Suprapubic skin (tissue), 4 donors: ENCODE results near the gene EHMT2.
"Not testable (repeated sequence)": the region's sequence is repeated elsewhere in the genome, so short reads cannot be mapped to it uniquely, and the experiment has no call there.

Source experiments
- EP300 ChIP-seq: sonication (generic); formaldehyde crosslinking; IDR thresholded peaks from one replicate; pipeline ENCODE4 v1.6.1; 2017; ENCODE audit warnings: antibody characterized with exemption
- POLR2A ChIP-seq, 2 donors: fragments of 450-650 bp; IDR thresholded peaks; one replicate each; pipeline ENCODE4 v1.6.1; 2017; ENCODE audit warnings: antibody characterized with exemption in 2 of 2, mild to moderate bottlenecking in 2 of 2, moderate library complexity in 2 of 2
- POLR2AphosphoS5 ChIP-seq, 3 donors: sonication (generic); formaldehyde crosslinking; IDR thresholded peaks; one replicate each; pipeline ENCODE4 v1.6.1; 2017; ENCODE audit warnings: antibody characterized with exemption in 3 of 3
- TF ChIP-seq, protein P1 (sequence below), 2 donors: fragments of 200-600 bp in 1 of 2; fragments of 450-650 bp in 1 of 2; sonication (generic) in 1 of 2; IDR thresholded peaks; one replicate each; pipeline ENCODE4 v1.5.1; 2016 to 2019; ENCODE audit warnings: antibody characterized with exemption in 2 of 2, mild to moderate bottlenecking in 1 of 2, moderate library complexity in 1 of 2

DNA sequence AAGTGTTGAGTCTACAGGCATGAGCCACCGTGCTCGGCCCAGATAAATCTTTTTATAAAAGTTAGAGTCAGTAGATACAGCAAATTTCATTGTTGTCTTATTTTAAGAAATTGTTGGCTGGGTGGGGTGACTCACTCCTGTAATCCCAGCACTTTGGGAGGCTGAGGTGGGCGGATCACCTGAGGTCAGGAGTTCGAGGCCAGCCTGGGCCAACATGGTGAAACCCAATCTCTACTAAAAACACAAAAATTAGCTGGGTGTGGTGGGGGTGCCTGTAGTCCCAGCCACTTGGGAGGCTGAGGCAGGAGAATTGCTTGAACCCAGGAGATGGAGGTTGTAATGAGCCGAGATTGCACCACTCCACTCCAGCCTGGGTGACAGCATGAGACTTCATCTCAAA is 10.8 kb upstream of the EHMT2 start:
- TF ChIP-seq, protein P1, sequence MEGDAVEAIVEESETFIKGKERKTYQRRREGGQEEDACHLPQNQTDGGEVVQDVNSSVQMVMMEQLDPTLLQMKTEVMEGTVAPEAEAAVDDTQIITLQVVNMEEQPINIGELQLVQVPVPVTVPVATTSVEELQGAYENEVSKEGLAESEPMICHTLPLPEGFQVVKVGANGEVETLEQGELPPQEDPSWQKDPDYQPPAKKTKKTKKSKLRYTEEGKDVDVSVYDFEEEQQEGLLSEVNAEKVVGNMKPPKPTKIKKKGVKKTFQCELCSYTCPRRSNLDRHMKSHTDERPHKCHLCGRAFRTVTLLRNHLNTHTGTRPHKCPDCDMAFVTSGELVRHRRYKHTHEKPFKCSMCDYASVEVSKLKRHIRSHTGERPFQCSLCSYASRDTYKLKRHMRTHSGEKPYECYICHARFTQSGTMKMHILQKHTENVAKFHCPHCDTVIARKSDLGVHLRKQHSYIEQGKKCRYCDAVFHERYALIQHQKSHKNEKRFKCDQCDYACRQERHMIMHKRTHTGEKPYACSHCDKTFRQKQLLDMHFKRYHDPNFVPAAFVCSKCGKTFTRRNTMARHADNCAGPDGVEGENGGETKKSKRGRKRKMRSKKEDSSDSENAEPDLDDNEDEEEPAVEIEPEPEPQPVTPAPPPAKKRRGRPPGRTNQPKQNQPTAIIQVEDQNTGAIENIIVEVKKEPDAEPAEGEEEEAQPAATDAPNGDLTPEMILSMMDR (IDR thresholded peaks at IDR 0.05), result not testable (repeated sequence)
- TF ChIP-seq POLR2AphosphoS5 (IDR thresholded peaks at IDR 0.05); POLR2A (IDR thresholded peaks at IDR 0.05); EP300: not testable (repeated sequence)
